Stomach (tissue), 9 donors: ENCODE results near the gene INTS1. TPM values are rescaled to one million over a fixed set of nuclear protein-coding genes. Genes with fewer than 3 reads are reported as not detected.

Experiments used
- DNase-seq, 2 donors: peaks; one replicate each; pipeline versions ENCODE4 v3.0.0 to v3.0.0-alpha.2; 2013 to 2019
- H3K27ac ChIP-seq, 5 donors: fragments of 200-600 bp in 4 of 5; sonication (generic) in 4 of 5; one replicate each; pipeline ENCODE4 v1.5.1; 2013 to 2019; ENCODE audit warnings: mild to moderate bottlenecking in 1 of 5, moderate library complexity in 1 of 5
- H3K27me3 ChIP-seq, 3 donors: fragments of 200-600 bp; sonication (generic); one replicate each; pipeline ENCODE4 v1.5.1; 2017 to 2019; ENCODE audit warnings: mixed run types in 1 of 3
- H3K36me3 ChIP-seq, 4 donors: fragments of 200-600 bp; sonication (generic); 1 replicate in 3 of 4; 2 replicates in 1 of 4; pipeline ENCODE4 v1.5.1; 2016 to 2019
- H3K4me1 ChIP-seq, 4 donors: fragments of 200-600 bp; sonication (generic); one replicate each; pipeline ENCODE4 v1.5.1; 2016 to 2019
- H3K4me3 ChIP-seq, 4 donors: fragments of 200-600 bp; sonication (generic) in 3 of 4; one replicate each; pipeline ENCODE4 v1.5.1; 2016 to 2019; ENCODE audit warnings: mild to moderate bottlenecking in 1 of 4
- H3K9me3 ChIP-seq, 4 donors: fragments of 200-600 bp; sonication (generic); one replicate each; pipeline ENCODE4 v1.5.1; 2016 to 2019
- CTCF ChIP-seq, 7 experiments: fragments of 450-650 bp in 4 of 7; fragments of 200-600 bp in 3 of 7; sonication (generic) in 3 of 7; IDR thresholded peaks; one replicate each; pipeline ENCODE4 v1.5.1; 2016 to 2019; ENCODE audit warnings: antibody characterized with exemption in 7 of 7, control low read depth in 2 of 7, mild to moderate bottlenecking in 1 of 7
- EP300 ChIP-seq: sonication (generic); formaldehyde crosslinking; IDR thresholded peaks from one replicate; pipeline ENCODE4 v1.6.1; 2017; ENCODE audit warnings: antibody characterized with exemption
- POLR2A ChIP-seq, 4 donors: fragments of 450-650 bp; IDR thresholded peaks; one replicate each; pipeline ENCODE4 v1.6.1; 2016; ENCODE audit warnings: antibody characterized with exemption in 4 of 4, control low read depth in 2 of 4, mild to moderate bottlenecking in 1 of 4, moderate library complexity in 1 of 4
- POLR2AphosphoS5 ChIP-seq, 3 donors: sonication (generic); formaldehyde crosslinking; IDR thresholded peaks; one replicate each; pipeline ENCODE4 v1.6.1; 2016; ENCODE audit warnings: antibody characterized with exemption in 3 of 3
- WGBS, 5 donors: extraction: QIAGEN DNeasy Blood & Tissue Kit in 3 of 5; methylation state at CpG; one replicate each; pipeline versions ENCODE4 v1.1.5 to v1.1.7; 2013 to 2018; 5-methylcytosine and 5-hydroxymethylcytosine counted together
- intact Hi-C: fragments of 100-400 bp; cut with DNase I; formaldehyde crosslinking; loops from one replicate; pipeline ENCODE4 v1.15.1; 2023; ENCODE audit warnings: low total_unique reads
- polyA plus RNA-seq, 3 donors: library from polyadenylated mRNA; stranded (reverse); fragments of 200-250 nt; gene quantifications; one replicate each; pipeline ENCODE4 v1.2.3, GENCODE V29; 2013
- total RNA-seq, 5 donors: library from RNA; depleted of rRNA; stranded (reverse); fragments of >200 nt; gene quantifications; one replicate each; pipeline versions ENCODE4 v1.1.0 to v1.2.3, GENCODE V29; 2014 to 2016
- donor health status: healthy with polysubstance abuse.
- donor health status: Bipolar disorder and iron deficiency.
- donor health status: healthy.

The INTS1 gene
- total and polyA plus RNA-seq, 8 donors, result 24.4 to 724 (median 56.2) TPM

- H3K27me3 ChIP-seq, result peaks cover 0 to 74% (median 38%) of the 10 kb centered on the region in 3 donors
- no peak overlapping the region for H3K4me3 ChIP-seq
- no peak overlapping the region for H3K27ac ChIP-seq
- no peaks in the 10 kb centered on the region for H3K36me3 ChIP-seq
- WGBS, 5 donors, result 56 to 60% (median 58%) methylated on average over 5 of the region's 5 CpGs
- H3K4me1 ChIP-seq, result peaks cover 0 to 6% (median 0%) of the 10 kb centered on the region in 4 donors
- intact Hi-C loops, result no loop called here
- no peak for DNase-seq
- no peaks in the 10 kb centered on the region for H3K9me3 ChIP-seq
- TF ChIP-seq CTCF (IDR thresholded peaks at IDR 0.05), result no peak
- no peak for TF ChIP-seq POLR2A (IDR thresholded peaks at IDR 0.05)
- TF ChIP-seq POLR2AphosphoS5 (IDR thresholded peaks at IDR 0.05), result no peak
Observed at GRCh38 chr7:1423264-1423811, 80.9 kb downstream of the INTS1 start.

DNA sequence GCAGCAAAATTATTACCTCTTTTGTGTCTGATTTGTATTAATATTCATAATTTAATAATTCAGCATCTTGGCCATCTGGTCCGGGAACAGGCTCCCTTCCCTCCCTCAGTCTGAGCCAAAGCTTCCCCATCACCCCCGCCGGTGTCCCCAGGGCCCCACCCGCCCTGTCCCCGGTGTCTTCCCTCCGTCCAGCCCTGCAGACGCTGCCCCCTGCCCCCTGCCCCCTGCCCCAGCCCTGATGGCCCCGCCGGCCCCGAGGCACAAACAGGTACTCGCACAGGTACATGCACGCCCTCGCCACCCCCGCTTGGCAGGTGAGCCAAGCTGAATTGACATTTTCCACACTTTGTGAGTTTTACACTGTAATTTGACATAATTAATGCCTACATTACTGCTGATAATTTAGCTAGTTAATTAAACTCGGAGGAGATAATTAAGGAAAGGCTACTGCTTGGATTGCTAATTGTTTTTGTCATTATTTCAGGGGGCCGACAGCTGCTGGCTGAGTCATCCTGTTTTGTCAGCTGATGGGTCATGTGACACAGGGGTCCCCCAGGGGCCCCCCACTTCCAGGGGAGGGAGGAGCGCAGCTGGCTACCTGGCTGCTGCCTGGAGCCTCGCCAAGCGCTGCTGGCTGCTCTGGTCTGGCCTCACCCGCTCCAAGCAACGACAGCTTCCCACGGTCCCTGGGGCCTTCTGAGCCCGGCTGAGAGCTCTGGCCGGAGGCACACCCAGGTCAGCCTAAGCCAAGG is 81.5 kb downstream of the INTS1 start:
- DNase-seq, result peak; percentile 35 to 82
- Histone ChIP-seq H3K27ac (no peak overlapping the region), H3K36me3 (no peaks in the 10 kb centered on the region), H3K4me1 (peaks cover 0 to 6% (median 0%) of the 10 kb centered on the region in 4 donors), H3K4me3 (no peak overlapping the region), H3K27me3 (peaks cover 0 to 74% (median 38%) of the 10 kb centered on the region in 3 donors), H3K9me3 (no peaks in the 10 kb centered on the region)
- intact Hi-C loops, result no loop called here
- WGBS, 5 donors, result 17 to 22% (median 20%) methylated on average over 23 to 24 of the region's 24 CpGs
- TF ChIP-seq POLR2AphosphoS5 (IDR thresholded peaks at IDR 0.05) (no peak), CTCF (IDR thresholded peaks at IDR 0.05) (no peak), EP300 (no peak), POLR2A (IDR thresholded peaks at IDR 0.05) (no peak)

DNA sequence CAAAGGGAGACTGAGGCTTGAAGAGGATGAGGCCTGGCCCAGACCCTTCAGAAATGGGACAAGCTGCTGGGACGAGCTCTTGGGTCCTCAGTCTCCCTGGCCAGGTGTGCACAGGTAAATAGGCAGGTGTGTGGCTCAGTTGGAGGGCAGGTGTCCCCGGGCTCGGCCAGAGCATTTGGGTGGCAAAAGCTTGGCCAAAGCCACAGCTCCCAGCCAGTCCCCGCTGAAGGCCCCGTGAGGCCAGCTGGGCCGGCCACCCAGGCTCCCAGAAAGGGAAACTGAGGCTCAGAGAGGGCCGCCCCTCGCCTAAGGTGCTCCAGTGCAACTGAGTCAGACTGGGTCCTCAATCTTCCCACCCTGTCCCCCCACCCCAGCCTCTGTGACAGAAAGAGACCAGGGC is 82.2 kb downstream of the INTS1 start:
- WGBS, 5 donors, result 71 to 85% (median 81%) methylated on average over 7 to 8 of the region's 8 CpGs
- peaks cover 0 to 6% (median 0%) of the 10 kb centered on the region in 4 donors for H3K4me1 ChIP-seq
- intact Hi-C loops, result no loop called here
- no peaks in the 10 kb centered on the region for H3K36me3 ChIP-seq
- H3K27ac ChIP-seq, result no peak overlapping the region
- no peak overlapping the region for H3K4me3 ChIP-seq
- peaks cover 0 to 78% (median 38%) of the 10 kb centered on the region in 3 donors for H3K27me3 ChIP-seq
- TF ChIP-seq POLR2A (IDR thresholded peaks at IDR 0.05), result no peak
- TF ChIP-seq EP300, result no peak
- no peak for TF ChIP-seq POLR2AphosphoS5 (IDR thresholded peaks at IDR 0.05)
- TF ChIP-seq CTCF (IDR thresholded peaks at IDR 0.05), result no peak
- H3K9me3 ChIP-seq, result no peaks in the 10 kb centered on the region
- DNase-seq, result no peak

GRCh38 chr7:1421020-1421790 is 83.0 kb downstream of the INTS1 start:
- DNase-seq, result no peak
- no peak overlapping the region for H3K4me3 ChIP-seq
- WGBS, 5 donors, result 79 to 88% (median 85%) methylated on average over 36 to 41 of the region's 41 CpGs
- H3K9me3 ChIP-seq, result no peaks in the 10 kb centered on the region
- peaks cover 0 to 82% (median 38%) of the 10 kb centered on the region in 3 donors for H3K27me3 ChIP-seq
- no peaks in the 10 kb centered on the region for H3K36me3 ChIP-seq
- TF ChIP-seq POLR2AphosphoS5 (IDR thresholded peaks at IDR 0.05) (no peak), CTCF (IDR thresholded peaks at IDR 0.05) (no peak), POLR2A (IDR thresholded peaks at IDR 0.05) (no peak), EP300 (no peak)
- H3K27ac ChIP-seq, result no peak overlapping the region
- intact Hi-C loops, result no loop called here
- H3K4me1 ChIP-seq, result peaks cover 0 to 6% (median 0%) of the 10 kb centered on the region in 4 donors
